Testis (tissue), 3 donors: ENCODE results near the gene LMF2. TPM values are rescaled to one million over a fixed set of nuclear protein-coding genes. Genes with fewer than 3 reads are reported as not detected.
A peak's percentile ranks its signal among the peaks of the same experiment; 100 is the strongest.

Experiments used
- DNase-seq: peaks from one replicate; pipeline ENCODE4 v3.0.0-alpha.2; 2019
- H3K27ac ChIP-seq, 2 donors: fragments of 200-600 bp; sonication (generic); one replicate each; pipeline ENCODE4 v1.5.1; 2019
- H3K27me3 ChIP-seq: fragments of 200-600 bp; sonication (generic); one replicate; pipeline ENCODE4 v1.5.1; 2019
- H3K36me3 ChIP-seq: fragments of 200-600 bp; sonication (generic); one replicate; pipeline ENCODE4 v1.5.1; 2017; ENCODE audit warnings: low read depth; ENCODE audit errors: missing control alignments
- H3K4me1 ChIP-seq: fragments of 200-600 bp; sonication (generic); one replicate; pipeline ENCODE4 v1.5.1; 2019
- H3K4me3 ChIP-seq, 2 donors: fragments of 200-600 bp; sonication (generic); one replicate each; pipeline ENCODE4 v1.5.1; 2017 to 2019
- H3K9me3 ChIP-seq: fragments of 200-600 bp; sonication (generic); one replicate; pipeline ENCODE4 v1.5.1; 2017
- CTCF ChIP-seq, 3 experiments: fragments of 450-650 bp in 2 of 3; fragments of 200-600 bp in 1 of 3; sonication (generic) in 1 of 3; IDR thresholded peaks; one replicate each; pipeline ENCODE4 v1.5.1; 2016 to 2019; ENCODE audit warnings: antibody characterized with exemption in 3 of 3, mild to moderate bottlenecking in 2 of 3, moderate library complexity in 1 of 3
- POLR2A ChIP-seq: fragments of 450-650 bp; IDR thresholded peaks from one replicate; pipeline ENCODE4 v1.6.1; 2017; ENCODE audit warnings: antibody characterized with exemption, mild to moderate bottlenecking, moderate library complexity
- WGBS, 2 donors: methylation state at CpG; one replicate each; pipeline ENCODE4 v1.1.5; 2018; 5-methylcytosine and 5-hydroxymethylcytosine counted together
- intact Hi-C: fragments of 100-400 bp; cut with DNase I; formaldehyde crosslinking; loops from one replicate; pipeline ENCODE4 v1.15.1; 2023; ENCODE audit warnings: low total_unique reads
- polyA plus RNA-seq: library from polyadenylated mRNA; stranded (reverse); fragments of 350-450 nt; fragmentation: Illumina TruSeq; extraction: RNeasy Lipid Tissue Mini Kit (QIAGEN cat#74804); gene quantifications from one replicate; pipeline ENCODE4 v1.2.3, GENCODE V29; 2014; ENCODE audit warnings: low read depth, low replicate concordance; ENCODE audit not compliant: insufficient read depth
- total RNA-seq, 2 donors: library from RNA; depleted of rRNA; stranded (reverse); fragments of >200 nt; gene quantifications; one replicate each; pipeline ENCODE4 v1.2.3, GENCODE V29; 2016

Gene LMF2
- total and polyA plus RNA-seq, 3 donors from 2014 or later, result 59.7 to 109 (median 95.4) TPM

GRCh38 chr22:50471197-50471847, 36.2 kb downstream of the LMF2 start:
- Histone ChIP-seq H3K9me3 (no peaks in the 10 kb centered on the region), H3K36me3 (no peaks in the 10 kb centered on the region), H3K4me1 (peaks cover 19% of the 10 kb centered on the region), H3K27ac (no peak overlapping the region), H3K4me3 (no peak overlapping the region), H3K27me3 (no peaks in the 10 kb centered on the region)
- TF ChIP-seq POLR2A, result no peak
- no peak for TF ChIP-seq CTCF (IDR thresholded peaks at IDR 0.05)
- intact Hi-C loops, result no loop called here
- 74 to 77% methylated on average over 10 to 21 of the region's 21 CpGs for WGBS, 2 donors
- DNase-seq, result no peak

GRCh38 chr22:50470491-50470890, 37.0 kb downstream of the LMF2 start:
- intact Hi-C loops, result no loop called here
- H3K36me3 ChIP-seq, result no peaks in the 10 kb centered on the region
- H3K4me1 ChIP-seq, result peaks cover 19% of the 10 kb centered on the region
- no peak overlapping the region for H3K4me3 ChIP-seq
- TF ChIP-seq CTCF (IDR thresholded peaks at IDR 0.05) (no peak), POLR2A (no peak)
- no peaks in the 10 kb centered on the region for H3K27me3 ChIP-seq
- DNase-seq, result no peak
- H3K9me3 ChIP-seq, result no peaks in the 10 kb centered on the region
- WGBS, 2 donors, result 78 to 79% methylated on average over 4 to 5 of the region's 6 CpGs
- H3K27ac ChIP-seq, result no peak overlapping the region

- no peaks in the 10 kb centered on the region for H3K36me3 ChIP-seq
- intact Hi-C loops, result no loop called here
- DNase-seq, result peak; percentile 26
- WGBS, 2 donors, result 47 to 70% methylated on average over 3 to 25 of the region's 25 CpGs
- H3K4me1 ChIP-seq, result peaks cover 19% of the 10 kb centered on the region
- TF ChIP-seq CTCF (IDR thresholded peaks at IDR 0.05), result no peak
- no peak for TF ChIP-seq POLR2A
- no peak overlapping the region for H3K4me3 ChIP-seq
- no peaks in the 10 kb centered on the region for H3K9me3 ChIP-seq
- H3K27me3 ChIP-seq, result no peaks in the 10 kb centered on the region
- H3K27ac ChIP-seq, result no peak overlapping the region
These were observed 37.9 kb downstream of the LMF2 start for GRCh38 chr22:50469377-50470305.

- no peak for DNase-seq
- no peak overlapping the region for H3K4me3 ChIP-seq
- no peaks in the 10 kb centered on the region for H3K9me3 ChIP-seq
- no peaks in the 10 kb centered on the region for H3K27me3 ChIP-seq
- peaks cover 14% of the 10 kb centered on the region for H3K4me1 ChIP-seq
- no peak overlapping the region for H3K27ac ChIP-seq
- whole genome bisulfite sequencing, 2 donors, result 50 to 87% methylated on average over 4 to 8 of the region's 8 CpGs
- intact Hi-C loops, result no loop called here
- TF ChIP-seq CTCF (IDR thresholded peaks at IDR 0.05) (no peak), POLR2A (no peak)
- no peaks in the 10 kb centered on the region for H3K36me3 ChIP-seq
These were observed 38.9 kb downstream of the LMF2 start for GRCh38 chr22:50468626-50469025.
